GM12872 (cell line): ENCODE results near the gene SERP2.

ENCODE experiments used
- CTCF ChIP-seq: IDR thresholded peaks from 3 replicates; pipeline ENCODE4 v1.5.1; 2011; ENCODE audit warnings: low read depth, mild to moderate bottlenecking, low read length, moderate library complexity; ENCODE audit not compliant: insufficient read depth

The SERP2 gene

GRCh38 chr13:44350775-44351504 is 22.7 kb upstream of the SERP2 start:
- no peak for TF ChIP-seq CTCF

- no peak for TF ChIP-seq CTCF
These were observed 22.1 kb upstream of the SERP2 start for GRCh38 chr13:44351505-44351854.

- no peak for TF ChIP-seq CTCF
These were observed 21.4 kb upstream of the SERP2 start for GRCh38 chr13:44352202-44352601.

GRCh38 chr13:44352671-44353070 is 21.0 kb upstream of the SERP2 start:
- TF ChIP-seq CTCF = no peak

- no peak for TF ChIP-seq CTCF
These were observed 19.3 kb upstream of the SERP2 start for GRCh38 chr13:44354331-44354730.

GRCh38 chr13:44354884-44355283 is 18.7 kb upstream of the SERP2 start:
- TF ChIP-seq CTCF = no peak

- no peak for TF ChIP-seq CTCF
These were observed 18.0 kb upstream of the SERP2 start for GRCh38 chr13:44355621-44356020.

GRCh38 chr13:44359983-44360375 is 13.6 kb upstream of the SERP2 start:
- TF ChIP-seq CTCF = no peak
